ENCODE measurements around the gene VDAC1. TPM values are rescaled to one million over a fixed set of nuclear protein-coding genes. Genes with fewer than 3 reads are reported as not detected.

VDAC1 gene
- total and polyA plus RNA-seq, 2 donors (not counting 1 experiment from before 2014, with no cell fraction given), result 27.8 to 60.7 TPM

GRCh38 chr5:134047687-134048056 lies 42.9 kb upstream of the VDAC1 start:
- H3K4me1 ChIP-seq (ENCODE audit: control insufficient read depth in 2 of 2, insufficient read depth in 2 of 2, low read length in 2 of 2), result no peaks in the 10 kb centered on the region
- CTCF ChIA-PET, result interaction anchor here (7.7 to 20.7 kb wide), 2 partner anchors 7 to 94 kb away, joined by 35 to 644 read pairs; no protein-coding TSS in a partner anchor
- POLR2A ChIA-PET, result no interaction called here
- no peaks in the 10 kb centered on the region for H3K36me3 ChIP-seq (replicated peaks in 1 of 2; ENCODE audit: control extremely low read depth in 1 of 2, control insufficient read depth in 1 of 2, extremely low read depth in 1 of 2, insufficient read depth in 2 of 2, low read length in 1 of 2)
- no peak for ATAC-seq (ENCODE audit: low read depth)
- Mint-ChIP-seq H3K27me3 (no peaks in the 10 kb centered on the region), H3K27ac (no peak overlapping the region), H3K9me3 (ENCODE audit: insufficient read depth) (no peaks in the 10 kb centered on the region), H3K4me1 (no peaks in the 10 kb centered on the region), H3K4me3 (no peak overlapping the region)
- intact Hi-C loops (cut with micrococcal nuclease), result no loop called here
- H3K79me2 ChIP-seq (ENCODE audit: control insufficient read depth, insufficient read depth, low read length), result no peaks in the 10 kb centered on the region
- H3K9ac ChIP-seq (ENCODE audit: low read length), result no peak overlapping the region
- 87% methylated on average over 4 of the region's 8 CpGs for WGBS (ENCODE audit: insufficient coverage)
- H4K20me1 ChIP-seq (ENCODE audit: control insufficient read depth, insufficient read depth, low read length, poor library complexity, severe bottlenecking), result no peaks in the 10 kb centered on the region
- no peak overlapping the region for H2AFZ ChIP-seq (ENCODE audit: insufficient read depth, low read depth, low read length, poor library complexity, severe bottlenecking)
- no peak for DNase-seq
- no peaks in the 10 kb centered on the region for H3K9me3 ChIP-seq (ENCODE audit: control extremely low read depth in 1 of 3, control insufficient read depth in 2 of 3, insufficient read depth in 1 of 3, low read length in 2 of 3)
- H3K4me3 ChIP-seq (ENCODE audit: control extremely low read depth in 1 of 5, extremely low read depth in 1 of 5, insufficient read depth in 1 of 5, low read depth in 2 of 5, low read length in 4 of 5), result no peak overlapping the region
- H3K4me2 ChIP-seq (replicated peaks; ENCODE audit: low read depth, low read length, poor library complexity, severe bottlenecking), result no peak overlapping the region
- H3K27ac ChIP-seq (ENCODE audit: low read length in 2 of 2), result no peak overlapping the region
- H3K27me3 ChIP-seq (replicated peaks in 1 of 4; ENCODE audit: control extremely low read depth in 1 of 4, control insufficient read depth in 3 of 4, insufficient read depth in 4 of 4, low read length in 3 of 4), result no peaks in the 10 kb centered on the region
- TF ChIP-seq CTCF (IDR thresholded peaks at IDR 0.05), result no peak
- TF ChIP-seq EZH2 (IDR thresholded peaks at IDR 0.05; ENCODE audit: borderline replicate concordance, insufficient read depth, low read depth, low read length, poor library complexity, severe bottlenecking), result no peak

DNA sequence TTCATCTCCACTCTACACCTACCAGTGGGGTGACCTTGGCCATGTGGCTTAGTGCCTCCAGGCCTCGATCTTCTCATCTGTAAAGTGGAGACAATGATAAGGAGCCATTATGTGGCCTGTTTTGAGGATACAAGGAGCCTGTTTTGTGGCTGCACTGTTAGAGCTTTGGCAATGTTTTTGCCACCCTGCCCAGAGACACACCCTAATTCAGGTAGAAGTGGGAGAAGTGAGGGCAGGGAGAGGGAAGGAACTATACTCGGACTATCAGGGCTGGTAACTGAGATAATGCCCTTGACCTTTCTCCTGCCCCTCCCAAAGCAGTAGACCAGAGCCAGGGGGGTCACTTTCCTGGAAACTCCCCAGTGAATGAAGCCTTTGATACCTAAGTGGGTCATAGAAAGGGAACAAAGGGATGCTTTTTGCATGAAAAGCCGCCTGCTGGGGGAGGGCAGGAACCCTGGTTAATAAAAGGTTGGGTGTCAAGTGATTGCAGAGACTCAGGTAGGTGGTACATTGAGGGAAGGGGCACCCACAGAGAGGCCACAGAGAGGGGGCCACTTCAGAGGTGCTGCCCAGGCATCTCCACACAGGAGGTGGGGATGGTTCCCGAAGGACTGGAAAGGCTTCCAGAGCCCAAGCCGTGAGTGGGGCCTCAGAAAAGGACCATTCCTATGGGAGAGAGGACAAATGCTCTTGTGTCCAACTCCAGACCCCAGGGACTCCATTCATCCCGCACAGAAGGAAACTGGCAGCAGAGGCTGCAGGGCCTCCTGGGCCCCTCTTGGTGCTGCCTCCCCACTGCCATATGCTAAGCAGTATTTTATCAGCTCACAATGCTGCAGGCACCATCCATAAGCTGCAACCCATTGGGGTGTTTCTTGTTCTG lies 42.3 kb upstream of the VDAC1 start:
- no peaks in the 10 kb centered on the region for H3K36me3 ChIP-seq (replicated peaks in 1 of 2; ENCODE audit: control extremely low read depth in 1 of 2, control insufficient read depth in 1 of 2, extremely low read depth in 1 of 2, insufficient read depth in 2 of 2, low read length in 1 of 2)
- H3K4me3 ChIP-seq (ENCODE audit: control extremely low read depth in 1 of 5, extremely low read depth in 1 of 5, insufficient read depth in 1 of 5, low read depth in 2 of 5, low read length in 4 of 5), result no peak overlapping the region
- no peak overlapping the region for H3K27ac ChIP-seq (ENCODE audit: low read length in 2 of 2)
- no peak overlapping the region for H3K4me2 ChIP-seq (replicated peaks; ENCODE audit: low read depth, low read length, poor library complexity, severe bottlenecking)
- no peak overlapping the region for H3K4me3 Mint-ChIP-seq
- H3K27ac Mint-ChIP-seq, result no peak overlapping the region
- no peak overlapping the region for H3K9ac ChIP-seq (ENCODE audit: low read length)
- no peaks in the 10 kb centered on the region for H4K20me1 ChIP-seq (ENCODE audit: control insufficient read depth, insufficient read depth, low read length, poor library complexity, severe bottlenecking)
- H3K79me2 ChIP-seq (ENCODE audit: control insufficient read depth, insufficient read depth, low read length), result no peaks in the 10 kb centered on the region
- no peak overlapping the region for H2AFZ ChIP-seq (ENCODE audit: insufficient read depth, low read depth, low read length, poor library complexity, severe bottlenecking)
- H3K27me3 ChIP-seq (replicated peaks in 1 of 4; ENCODE audit: control extremely low read depth in 1 of 4, control insufficient read depth in 3 of 4, insufficient read depth in 4 of 4, low read length in 3 of 4), result no peaks in the 10 kb centered on the region
- ChIA-PET CTCF (interaction anchor here (7.7 to 20.7 kb wide), 2 partner anchors 7 to 95 kb away, joined by 35 to 644 read pairs; no protein-coding TSS in a partner anchor), POLR2A (no interaction called here)
- intact Hi-C loops (cut with micrococcal nuclease), result no loop called here
- H3K4me1 ChIP-seq (ENCODE audit: control insufficient read depth in 2 of 2, insufficient read depth in 2 of 2, low read length in 2 of 2), result no peaks in the 10 kb centered on the region
- H3K9me3 ChIP-seq (ENCODE audit: control extremely low read depth in 1 of 3, control insufficient read depth in 2 of 3, insufficient read depth in 1 of 3, low read length in 2 of 3), result no peaks in the 10 kb centered on the region
- ATAC-seq (ENCODE audit: low read depth), result no peak
- 89% methylated on average over 2 of the region's 6 CpGs for WGBS (ENCODE audit: insufficient coverage)
- H3K27me3 Mint-ChIP-seq, result no peaks in the 10 kb centered on the region
- no peak for TF ChIP-seq CTCF (IDR thresholded peaks at IDR 0.05)
- no peak for TF ChIP-seq EZH2 (IDR thresholded peaks at IDR 0.05; ENCODE audit: borderline replicate concordance, insufficient read depth, low read depth, low read length, poor library complexity, severe bottlenecking)
- DNase-seq, result no peak
- no peaks in the 10 kb centered on the region for H3K4me1 Mint-ChIP-seq
- no peaks in the 10 kb centered on the region for H3K9me3 Mint-ChIP-seq (ENCODE audit: insufficient read depth)
